SW 1271 (cell line): Measurements from ENCODE around the gene ICOSLG.
"Not testable (repeated sequence)": the region's sequence is repeated elsewhere in the genome, so short reads cannot be mapped to it uniquely, and the experiment has no call there.

Experiments used
- DNase-seq, 2 experiments: peaks; one replicate each; lab custom pipeline; 2025; lab: John Stamatoyannopoulos, UW

ICOSLG gene

GRCh38 chr21:44265734-44266270, 25.1 kb upstream of the ICOSLG start:
- no peak for DNase-seq

GRCh38 chr21:44263768-44264167, 23.0 kb upstream of the ICOSLG start:
- DNase-seq = peak in 1 of 2 experiments; percentile 2

DNA sequence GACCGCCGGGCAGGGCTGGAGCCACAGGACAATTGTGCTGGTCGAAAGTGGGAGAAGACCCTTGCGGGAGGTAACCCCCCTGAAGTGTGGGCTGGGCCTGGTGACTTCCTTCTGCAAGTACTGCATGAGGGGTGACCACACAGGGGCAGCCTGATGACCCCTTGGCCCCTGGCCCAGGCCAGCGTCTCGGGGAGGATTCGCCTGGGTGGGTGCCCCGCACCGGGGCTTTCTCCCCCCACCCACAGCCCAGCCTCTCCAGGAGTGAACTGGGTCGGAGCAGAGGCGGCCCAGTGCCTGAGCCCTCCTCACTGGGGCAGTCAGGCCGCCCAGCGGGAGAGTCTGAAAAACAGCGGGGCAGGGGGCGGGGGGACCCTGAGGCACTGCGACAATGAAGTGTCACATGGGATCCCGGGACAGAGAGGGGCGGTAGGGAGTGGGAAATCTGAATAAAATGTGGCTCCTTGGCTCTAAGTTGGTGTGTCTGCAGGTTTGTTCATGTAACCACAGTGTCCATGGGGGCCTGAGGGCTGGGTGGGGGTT, 22.5 kb upstream of the ICOSLG start:
- no peak for DNase-seq

GRCh38 chr21:44262338-44263056, 21.8 kb upstream of the ICOSLG start:
- no peak for DNase-seq

DNA sequence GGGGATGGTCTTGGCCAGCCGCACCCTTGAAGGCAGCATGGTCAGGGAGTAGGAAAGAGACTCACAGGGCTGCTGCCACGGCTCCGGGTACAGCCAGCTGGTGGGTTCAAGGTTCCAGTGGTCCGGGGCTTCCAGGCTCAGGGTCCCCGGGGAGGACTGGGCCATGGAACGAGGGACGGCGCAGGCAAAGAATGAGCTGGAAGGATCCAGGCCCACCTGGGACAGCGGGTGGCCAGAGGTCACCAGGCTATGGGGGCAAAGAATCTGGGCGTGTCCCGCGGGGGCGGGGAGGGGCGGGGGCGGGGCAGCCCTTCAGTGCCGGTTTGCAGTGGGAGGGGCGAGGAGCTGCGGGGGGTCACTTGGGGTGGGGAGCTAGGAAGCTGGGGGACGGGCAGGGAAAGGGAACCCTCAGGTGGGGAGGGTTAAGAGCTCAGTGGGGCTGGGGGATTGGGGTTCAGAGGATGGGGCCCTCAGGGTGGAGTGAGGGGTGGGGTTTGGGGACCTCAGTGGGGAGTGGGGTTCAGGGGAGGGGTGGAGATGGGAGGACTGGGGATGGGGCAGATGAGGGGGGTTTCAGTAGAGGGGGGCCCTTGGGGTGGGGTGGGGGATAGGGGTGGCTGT, 21.0 kb upstream of the ICOSLG start, which contains the start of gene DNMT3L:
Gene DNMT3L, minus strand, starts transcription at position 223 of the 621 bp plus-strand sequence. CDS start 638 bp downstream, outside the sequence.
- DNase-seq = no peak

- DNase-seq = no peak
Measured at GRCh38 chr21:44260791-44261631, 20.3 kb upstream of the ICOSLG start.

DNA sequence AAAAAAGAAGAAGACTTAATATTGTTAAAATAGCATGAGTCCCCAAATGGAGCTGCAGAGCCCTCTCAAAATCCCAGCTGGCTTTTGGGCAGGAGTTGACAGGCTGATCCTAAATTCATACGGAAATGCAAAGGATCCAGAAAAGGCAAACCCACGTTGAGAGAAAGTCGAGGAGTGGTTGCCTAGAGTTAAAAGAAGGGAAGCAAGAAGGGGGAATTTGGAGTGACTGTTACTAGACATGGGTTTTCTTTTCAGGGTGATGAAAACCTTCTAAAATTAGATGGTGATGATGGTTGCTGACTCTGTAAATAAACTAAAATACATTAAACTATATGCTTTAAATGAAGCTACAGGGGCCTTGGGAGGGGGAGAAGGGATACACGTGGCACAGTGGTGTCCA, 19.3 kb upstream of the ICOSLG start:
- no peak for DNase-seq

- DNase-seq = no peak
Measured at GRCh38 chr21:44259082-44259705, 18.5 kb upstream of the ICOSLG start.

GRCh38 chr21:44258056-44258725, 17.4 kb upstream of the ICOSLG start:
- DNase-seq = no peak

- no peak for DNase-seq
Measured at GRCh38 chr21:44255511-44255981, 14.8 kb upstream of the ICOSLG start.

DNA sequence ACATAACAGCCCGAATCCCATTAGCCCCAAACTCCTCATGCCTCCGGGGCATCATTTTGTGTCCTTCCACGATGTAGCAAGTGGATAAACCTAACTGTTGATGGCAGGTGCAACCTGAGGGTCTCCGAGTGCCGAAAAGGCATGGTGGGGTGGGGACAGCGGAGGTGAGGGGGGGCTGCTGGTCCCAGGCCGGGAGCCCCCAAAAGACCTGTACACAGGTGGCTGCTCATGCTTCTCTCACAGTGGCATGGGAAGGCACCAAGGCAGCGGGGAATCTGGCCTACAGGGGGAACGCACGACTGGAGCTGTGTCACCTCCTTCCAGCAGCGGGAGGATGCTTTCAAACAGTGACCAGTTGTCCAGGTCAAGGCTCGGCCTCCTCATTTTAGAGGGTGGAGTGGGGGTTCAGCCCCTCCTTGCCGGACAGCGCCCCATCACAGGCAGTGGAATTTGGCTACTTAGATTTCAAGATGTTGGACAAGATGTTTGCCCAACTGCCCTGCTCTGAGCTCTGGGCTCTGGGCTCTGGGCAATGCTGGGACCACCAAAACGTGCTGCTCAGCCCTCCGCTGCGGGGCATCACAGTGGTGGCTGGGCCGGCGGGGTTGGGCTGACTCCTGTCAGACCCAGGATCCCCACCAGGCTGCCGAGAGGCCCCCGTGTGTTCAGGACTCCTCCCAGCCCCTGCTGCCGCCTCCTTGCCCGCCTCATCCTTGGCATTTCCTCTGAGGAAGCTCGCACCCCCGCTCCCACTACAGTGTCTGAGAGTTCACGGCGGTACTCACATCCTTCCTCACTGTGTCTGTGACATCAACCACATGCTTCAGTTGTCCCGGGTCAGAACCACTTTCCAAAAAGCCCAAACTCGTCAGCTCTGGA, 13.3 kb upstream of the ICOSLG start:
- no peak for DNase-seq

- DNase-seq = not testable (repeated sequence)
Measured at GRCh38 chr21:44249204-44250037, 8.7 kb upstream of the ICOSLG start.

- not testable (repeated sequence) for DNase-seq
Measured at GRCh38 chr21:44247904-44248303, 7.2 kb upstream of the ICOSLG start.

DNA sequence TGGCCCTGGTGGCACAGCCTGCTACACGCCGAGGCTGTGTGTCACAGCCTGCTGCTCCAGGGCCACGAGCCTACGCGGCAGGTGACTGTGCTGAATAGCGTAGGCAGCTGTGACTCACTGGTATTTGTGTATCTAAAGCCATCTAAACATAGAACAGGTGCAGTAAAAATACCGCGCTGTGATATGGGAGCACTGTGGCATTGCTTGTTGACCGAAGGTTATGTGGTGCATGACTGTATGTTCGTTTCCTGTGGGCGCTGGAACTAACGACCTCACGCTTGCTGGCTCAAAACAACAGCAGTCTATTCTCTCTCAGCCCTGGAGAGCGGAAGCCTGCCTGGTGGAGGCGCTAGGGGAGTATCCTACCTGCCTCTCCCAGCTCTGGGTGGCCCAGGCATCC, 3.2 kb upstream of the ICOSLG start:
- not testable (repeated sequence) for DNase-seq

- not testable (repeated sequence) for DNase-seq
Measured at GRCh38 chr21:44241281-44241680, 538 bp upstream of the ICOSLG start.

DNA sequence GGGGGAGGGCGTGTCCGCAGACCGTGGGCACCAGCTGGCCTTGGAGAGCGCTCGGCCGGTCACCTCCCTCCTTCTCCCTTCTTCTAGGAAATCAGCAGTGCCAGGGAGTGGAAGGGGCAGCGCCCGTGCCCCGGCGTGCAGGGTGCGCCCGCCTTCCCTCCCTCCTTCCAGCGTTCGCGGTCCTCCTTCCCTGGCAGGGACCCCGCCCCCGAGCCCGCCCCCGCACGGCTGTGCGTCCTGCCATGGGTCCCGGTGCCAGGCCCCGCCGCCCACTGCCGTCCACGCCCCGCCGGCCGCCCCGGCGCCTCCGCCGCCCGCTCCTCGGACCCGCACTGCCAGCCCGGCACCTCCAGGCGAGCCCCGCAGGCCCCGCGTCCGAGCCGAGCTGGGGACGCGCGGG, 390 bp downstream of the ICOSLG start:
- not testable (repeated sequence) for DNase-seq

DNA sequence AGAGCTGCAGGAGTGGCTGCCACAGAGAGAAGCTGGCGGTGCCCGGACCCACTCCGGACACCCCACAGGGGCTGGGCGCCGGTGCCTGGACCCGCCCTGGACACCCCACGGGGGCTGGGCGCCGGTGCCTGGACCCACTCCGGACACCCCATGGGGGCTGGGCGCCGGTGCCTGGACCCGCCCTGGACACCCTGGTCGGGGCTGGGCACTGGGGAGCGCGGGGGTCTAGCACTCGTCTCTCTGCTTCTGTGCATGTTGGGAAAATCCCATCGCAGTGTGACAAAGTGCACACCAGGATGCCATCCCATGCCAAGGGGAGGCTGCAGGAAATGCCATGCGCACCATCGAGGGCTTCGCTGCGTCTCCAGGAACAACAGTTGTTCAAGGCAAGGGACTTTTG, 11.2 kb downstream of the ICOSLG start:
- not testable (repeated sequence) for DNase-seq

DNA sequence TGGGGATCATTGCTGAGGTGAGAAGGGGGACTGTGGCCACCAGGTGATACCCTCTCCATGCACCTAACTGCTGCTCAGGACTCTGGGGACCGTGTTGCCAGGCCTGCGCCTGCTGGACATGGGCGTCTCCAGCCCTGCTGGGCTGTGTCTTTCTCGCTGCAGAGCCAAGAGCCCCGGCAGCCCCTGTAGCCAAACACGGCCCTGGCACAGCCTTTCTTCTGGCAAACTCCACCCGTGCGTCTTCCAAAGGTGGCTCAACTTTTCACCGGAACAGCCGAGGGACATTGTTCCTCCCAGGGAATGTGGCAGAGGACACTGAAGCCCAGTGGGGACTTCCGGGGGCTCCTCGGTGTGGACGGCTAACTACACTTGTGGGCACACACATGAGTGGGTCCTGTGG, 12.6 kb downstream of the ICOSLG start:
- not testable (repeated sequence) for DNase-seq

- not testable (repeated sequence) for DNase-seq
Measured at GRCh38 chr21:44227614-44228013, 13.1 kb downstream of the ICOSLG start.
